Head of caudate nucleus (tissue), 42 donors: ENCODE results near the gene GSG1L.
"Not testable (repeated sequence)": the region's sequence is repeated elsewhere in the genome, so short reads cannot be mapped to it uniquely, and the experiment has no call there.

Experiments used
- DNase-seq, 42 donors: peaks; one replicate each; pipeline versions ENCODE4 v3.0.0 to v3.0.0-alpha.2; 2020 to 2021; ENCODE audit warnings: mixed read lengths in 7 of 42
- intact Hi-C: fragments of 100-400 bp; cut with DNase I; formaldehyde crosslinking; loops from one replicate; pipeline ENCODE4 v1.15.0; 2022

GSG1L gene

GRCh38 chr16:27892879-27893278, 170.6 kb downstream of the GSG1L start:
- intact Hi-C loops, result no loop called here
- no peak for DNase-seq

GRCh38 chr16:27890866-27891265, 172.6 kb downstream of the GSG1L start:
- intact Hi-C loops, result no loop called here
- DNase-seq, result no peak

GRCh38 chr16:27890006-27890405, 173.5 kb downstream of the GSG1L start:
- intact Hi-C loops, result no loop called here
- DNase-seq, result no peak

GRCh38 chr16:27883576-27883975, 179.9 kb downstream of the GSG1L start:
- DNase-seq, result no peak
- intact Hi-C loops, result no loop called here

GRCh38 chr16:27880287-27880686, 183.2 kb downstream of the GSG1L start:
- intact Hi-C loops, result no loop called here
- no peak for DNase-seq

GRCh38 chr16:27879601-27880247, 183.8 kb downstream of the GSG1L start:
- DNase-seq, result no peak
- intact Hi-C loops, result no loop called here

GRCh38 chr16:27872627-27873026, 190.9 kb downstream of the GSG1L start:
- DNase-seq, intact Hi-C loops: not testable (repeated sequence)

GRCh38 chr16:27870116-27870798, 193.3 kb downstream of the GSG1L start:
- intact Hi-C loops, result no loop called here
- DNase-seq, result no peak

GRCh38 chr16:27869411-27869810, 194.1 kb downstream of the GSG1L start:
- intact Hi-C loops, result no loop called here
- no peak for DNase-seq

GRCh38 chr16:27868180-27868579, 195.3 kb downstream of the GSG1L start:
- DNase-seq, result no peak
- intact Hi-C loops, result no loop called here

GRCh38 chr16:27867122-27868110, 196.1 kb downstream of the GSG1L start:
- DNase-seq, result peak; percentile 15 to 87 (median 69)
- intact Hi-C loops, result no loop called here

- intact Hi-C loops, result no loop called here
- DNase-seq, result no peak
These were observed 200.1 kb downstream of the GSG1L start for GRCh38 chr16:27863377-27863776.

- DNase-seq, result no peak
- intact Hi-C loops, result no loop called here
These were observed 200.6 kb downstream of the GSG1L start for GRCh38 chr16:27862953-27863352.

GRCh38 chr16:27860091-27860490, 203.4 kb downstream of the GSG1L start:
- no peak for DNase-seq
- intact Hi-C loops, result no loop called here

- peak in 1 of 42 donors; percentile 22 for DNase-seq
- intact Hi-C loops, result no loop called here
These were observed 204.5 kb downstream of the GSG1L start for GRCh38 chr16:27859020-27859419.

- intact Hi-C loops, result no loop called here
- DNase-seq, result peak in 2 of 42 donors; percentile 16 to 23
These were observed 209.9 kb downstream of the GSG1L start for GRCh38 chr16:27853651-27854050.

- intact Hi-C loops, result no loop called here
- DNase-seq, result peak in 3 of 42 donors; percentile 16 to 38 (median 36)
These were observed 210.4 kb downstream of the GSG1L start for GRCh38 chr16:27853101-27853500.

- intact Hi-C loops, result no loop called here
- DNase-seq, result peak in 2 of 42 donors; percentile 25 to 45
These were observed 210.8 kb downstream of the GSG1L start for GRCh38 chr16:27852681-27853080.

- intact Hi-C loops, result no loop called here
- DNase-seq, result peak in 1 of 42 donors; percentile 29
These were observed 211.4 kb downstream of the GSG1L start for GRCh38 chr16:27852116-27852515.

GRCh38 chr16:27851586-27851985, 211.9 kb downstream of the GSG1L start:
- intact Hi-C loops, result no loop called here
- peak in 1 of 42 donors; percentile 22 for DNase-seq
